Transverse colon (tissue), 3 donors: ENCODE data around the gene DNAJC8.

Experiments used
- EP300 ChIP-seq: sonication (generic); formaldehyde crosslinking; IDR thresholded peaks from one replicate; pipeline ENCODE4 v1.6.1; 2017; ENCODE audit warnings: antibody characterized with exemption, low read depth
- TF ChIP-seq, protein P1 (sequence below), 5 experiments: fragments of 200-600 bp in 3 of 5; fragments of 450-650 bp in 2 of 5; sonication (generic) in 3 of 5; IDR thresholded peaks; 1 replicate in 2 of 5; 2 replicates in 3 of 5; pipeline ENCODE4 v1.5.1; 2016 to 2017; ENCODE audit warnings: antibody characterized with exemption in 5 of 5, inconsistent platforms in 3 of 5, mild to moderate bottlenecking in 2 of 5, moderate library complexity in 1 of 5

DNA sequence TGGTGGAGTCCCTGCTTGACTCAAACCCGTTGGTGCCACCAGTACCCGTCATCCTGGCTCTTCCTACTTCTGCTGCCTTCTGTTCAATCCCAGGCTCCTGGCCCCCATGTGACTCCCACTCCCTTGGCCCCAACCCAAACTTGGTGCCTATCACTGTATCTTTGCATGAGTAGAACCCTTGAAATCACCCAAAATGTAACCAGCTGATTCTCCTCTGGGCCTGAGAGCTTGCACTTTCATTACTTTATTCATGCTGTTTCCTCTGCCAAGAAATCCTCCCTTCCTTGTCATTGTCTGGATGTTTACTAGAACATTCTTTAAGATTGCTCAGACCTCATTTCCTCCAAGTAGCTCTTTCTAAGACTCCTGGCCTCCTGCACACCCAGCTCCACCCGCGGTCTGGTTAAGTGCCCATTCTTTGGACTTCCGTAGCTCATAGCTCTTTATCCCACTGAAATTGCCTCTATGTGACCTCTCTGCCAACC, 72.0 kb downstream of the DNAJC8 start:
- no peak for TF ChIP-seq EP300
- TF ChIP-seq, protein P1, sequence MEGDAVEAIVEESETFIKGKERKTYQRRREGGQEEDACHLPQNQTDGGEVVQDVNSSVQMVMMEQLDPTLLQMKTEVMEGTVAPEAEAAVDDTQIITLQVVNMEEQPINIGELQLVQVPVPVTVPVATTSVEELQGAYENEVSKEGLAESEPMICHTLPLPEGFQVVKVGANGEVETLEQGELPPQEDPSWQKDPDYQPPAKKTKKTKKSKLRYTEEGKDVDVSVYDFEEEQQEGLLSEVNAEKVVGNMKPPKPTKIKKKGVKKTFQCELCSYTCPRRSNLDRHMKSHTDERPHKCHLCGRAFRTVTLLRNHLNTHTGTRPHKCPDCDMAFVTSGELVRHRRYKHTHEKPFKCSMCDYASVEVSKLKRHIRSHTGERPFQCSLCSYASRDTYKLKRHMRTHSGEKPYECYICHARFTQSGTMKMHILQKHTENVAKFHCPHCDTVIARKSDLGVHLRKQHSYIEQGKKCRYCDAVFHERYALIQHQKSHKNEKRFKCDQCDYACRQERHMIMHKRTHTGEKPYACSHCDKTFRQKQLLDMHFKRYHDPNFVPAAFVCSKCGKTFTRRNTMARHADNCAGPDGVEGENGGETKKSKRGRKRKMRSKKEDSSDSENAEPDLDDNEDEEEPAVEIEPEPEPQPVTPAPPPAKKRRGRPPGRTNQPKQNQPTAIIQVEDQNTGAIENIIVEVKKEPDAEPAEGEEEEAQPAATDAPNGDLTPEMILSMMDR (IDR thresholded peaks at IDR 0.05) = no peak
